DMS 273 treated with DMSO at 0.1 percent for 48 hours (cell line): Measurements from ENCODE around the gene POU5F2.

ENCODE experiments used
- DNase-seq: peaks from one replicate; lab custom pipeline; 2025; lab: John Stamatoyannopoulos, UW

POU5F2 gene, protein sequence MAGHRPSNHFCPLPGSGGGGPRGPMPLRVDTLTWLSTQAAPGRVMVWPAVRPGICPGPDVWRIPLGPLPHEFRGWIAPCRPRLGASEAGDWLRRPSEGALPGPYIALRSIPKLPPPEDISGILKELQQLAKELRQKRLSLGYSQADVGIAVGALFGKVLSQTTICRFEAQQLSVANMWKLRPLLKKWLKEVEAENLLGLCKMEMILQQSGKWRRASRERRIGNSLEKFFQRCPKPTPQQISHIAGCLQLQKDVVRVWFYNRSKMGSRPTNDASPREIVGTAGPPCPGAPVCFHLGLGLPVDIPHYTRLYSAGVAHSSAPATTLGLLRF

DNA sequence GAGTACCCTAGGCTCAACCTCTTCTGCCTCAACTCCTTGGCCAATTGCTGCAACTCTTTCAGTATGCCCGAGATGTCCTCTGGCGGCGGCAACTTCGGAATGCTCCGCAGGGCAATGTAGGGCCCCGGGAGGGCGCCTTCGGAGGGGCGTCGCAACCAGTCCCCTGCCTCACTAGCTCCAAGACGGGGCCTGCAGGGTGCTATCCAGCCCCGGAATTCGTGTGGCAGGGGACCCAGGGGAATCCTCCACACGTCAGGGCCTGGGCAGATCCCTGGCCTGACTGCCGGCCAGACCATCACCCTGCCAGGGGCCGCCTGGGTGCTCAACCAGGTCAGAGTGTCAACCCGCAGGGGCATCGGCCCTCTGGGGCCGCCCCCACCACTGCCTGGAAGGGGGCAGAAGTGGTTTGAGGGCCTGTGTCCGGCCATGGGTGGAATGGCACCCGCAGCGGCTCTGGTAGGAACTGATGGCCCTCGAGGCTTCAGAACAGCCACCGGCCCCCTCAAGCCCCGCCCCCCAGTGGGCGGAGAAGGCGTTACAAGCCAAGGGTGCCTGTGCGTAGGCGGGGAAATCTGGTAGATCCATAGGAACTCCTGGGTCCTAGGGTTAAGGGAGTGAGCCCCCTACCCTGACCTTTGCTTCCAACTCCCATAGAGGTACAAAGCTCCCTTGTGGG is at the start of gene POU5F2:
POU5F2 (minus strand) TSS at position 465 of the 676 bp plus-strand sequence; CDS start at position 428, 37 bp downstream.
- DNase-seq, result no peak

DNA sequence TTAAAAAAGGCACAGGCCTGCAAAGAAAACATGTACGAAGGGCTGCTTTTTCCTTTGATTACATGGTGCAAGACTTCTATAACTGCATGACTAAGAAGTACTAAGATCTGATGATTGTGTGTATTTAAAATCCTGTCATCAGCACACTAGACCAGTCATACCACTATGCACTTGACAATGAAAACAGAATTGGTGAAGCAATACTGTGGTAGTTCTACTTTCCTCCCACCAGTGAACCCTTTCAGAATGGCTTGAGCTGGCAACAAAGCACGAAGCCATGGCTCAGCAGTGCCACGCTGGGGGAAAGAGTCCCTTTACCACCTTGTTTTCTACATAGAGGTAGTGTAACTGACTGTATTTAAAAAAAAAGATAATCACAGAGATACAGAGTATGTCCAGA is 49.0 kb upstream of the POU5F2 start:
- no peak for DNase-seq

DNA sequence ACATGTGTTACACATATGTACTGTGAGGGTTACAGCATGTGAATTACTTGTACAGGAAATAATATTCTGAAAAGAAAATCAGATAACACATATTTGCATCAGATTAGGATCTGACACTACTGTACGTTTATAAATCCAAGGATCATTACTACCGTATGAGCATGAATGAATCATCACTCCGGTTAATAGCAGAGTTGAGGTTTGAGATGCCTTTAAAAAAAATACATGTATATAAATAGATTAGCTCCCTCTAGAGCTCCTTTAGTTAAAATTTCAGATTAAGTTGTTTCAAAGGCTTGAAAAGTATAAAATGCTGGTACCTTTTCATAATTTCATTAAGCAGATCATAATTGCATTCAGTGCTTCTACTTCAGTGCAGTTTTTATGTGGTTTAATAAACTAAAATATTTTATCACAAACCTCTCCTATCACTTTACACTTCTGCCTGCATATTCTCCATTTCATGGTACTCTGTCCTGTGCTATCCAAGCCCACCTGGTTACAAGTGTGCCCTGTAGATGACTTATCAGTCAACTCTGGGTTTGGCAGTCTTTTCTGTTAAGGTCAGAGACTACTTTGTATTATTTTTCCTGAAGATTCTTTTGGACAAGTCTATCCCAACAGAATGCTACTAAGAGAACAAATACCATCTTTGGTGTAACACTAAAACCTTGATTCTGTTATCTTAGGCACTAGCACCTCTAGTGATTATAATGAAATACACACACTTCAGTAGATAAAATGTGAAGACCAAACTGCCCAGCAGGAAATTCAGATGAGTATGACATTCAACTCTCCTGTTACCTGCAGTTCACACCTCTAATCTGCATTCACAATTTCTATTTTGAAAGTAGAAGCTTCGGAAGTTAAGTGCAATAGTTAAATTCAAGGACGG is 48.0 kb upstream of the POU5F2 start:
- no peak for DNase-seq

DNA sequence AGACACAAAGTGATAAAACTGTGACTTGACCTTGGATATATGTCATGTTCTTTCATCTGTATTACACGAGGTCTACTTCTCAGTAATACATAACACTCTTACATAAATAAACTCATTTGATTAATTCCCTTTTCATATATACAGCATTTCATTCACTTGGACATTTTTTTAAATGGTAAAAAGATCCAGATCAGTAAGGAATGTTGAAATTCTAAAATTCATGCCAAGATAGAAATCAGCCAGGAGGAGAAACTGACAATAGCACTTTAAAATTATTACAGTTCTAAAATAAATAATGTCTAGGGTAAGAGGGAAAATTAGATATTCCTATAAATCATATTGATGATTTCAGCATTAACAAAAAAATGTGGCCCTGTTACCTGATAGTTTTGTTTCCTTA is 46.2 kb upstream of the POU5F2 start:
- DNase-seq, result no peak

DNA sequence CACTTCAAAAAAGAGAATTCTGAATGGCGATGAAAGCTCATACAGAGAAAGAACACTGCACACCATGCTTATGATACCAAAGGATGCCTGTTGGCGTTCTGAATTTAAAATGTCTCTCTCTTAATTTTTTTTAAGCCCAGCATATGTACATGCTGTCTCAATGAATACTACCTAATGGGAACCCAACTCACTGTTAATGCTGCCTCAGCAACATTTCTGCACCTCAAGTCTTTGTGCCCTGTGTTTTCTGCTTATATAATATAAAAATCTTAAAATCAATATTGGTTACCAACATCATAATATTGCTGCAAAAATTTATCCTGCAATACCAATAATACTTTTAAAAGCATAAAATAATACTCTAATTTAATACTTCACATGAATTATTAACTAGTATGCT is 44.1 kb upstream of the POU5F2 start:
- no peak for DNase-seq

DNA sequence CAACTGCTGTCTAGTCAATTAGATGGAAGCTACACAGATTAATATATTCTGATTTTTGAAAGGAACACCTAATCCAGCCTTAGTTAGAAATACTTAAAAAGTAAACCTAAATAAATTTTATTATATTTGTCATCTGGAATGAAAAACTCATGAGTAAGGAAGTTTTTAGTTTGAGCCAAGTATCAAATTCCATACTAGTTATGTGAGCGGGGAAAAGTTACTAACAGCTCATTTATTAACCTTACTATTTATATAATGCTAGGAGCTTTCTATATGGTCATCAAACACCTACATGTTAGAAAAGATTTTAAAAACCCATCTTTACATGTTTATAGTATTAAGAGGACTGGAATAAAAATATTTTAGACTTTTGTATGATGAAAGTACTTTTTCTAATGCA is 41.6 kb upstream of the POU5F2 start:
- DNase-seq, result no peak

DNA sequence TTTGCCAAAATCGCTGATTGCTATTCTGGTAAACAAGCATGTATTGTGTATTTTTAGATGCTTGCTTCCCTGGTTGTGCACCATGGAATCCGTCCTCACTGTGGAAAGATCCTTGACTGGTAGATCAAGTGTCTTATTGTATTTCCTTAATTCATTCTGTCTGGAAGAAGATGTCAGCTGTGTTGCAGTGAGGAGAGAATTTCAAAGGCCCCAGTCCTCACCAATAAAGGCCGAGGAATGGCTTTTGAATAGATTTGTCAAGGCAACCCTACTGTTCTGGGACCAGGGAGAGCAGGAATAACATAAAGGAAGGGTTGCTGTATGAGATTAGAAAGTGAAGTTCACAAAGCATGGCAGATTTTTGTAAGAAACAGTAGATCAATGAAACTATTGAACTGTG is 36.2 kb upstream of the POU5F2 start:
- no peak for DNase-seq

DNA sequence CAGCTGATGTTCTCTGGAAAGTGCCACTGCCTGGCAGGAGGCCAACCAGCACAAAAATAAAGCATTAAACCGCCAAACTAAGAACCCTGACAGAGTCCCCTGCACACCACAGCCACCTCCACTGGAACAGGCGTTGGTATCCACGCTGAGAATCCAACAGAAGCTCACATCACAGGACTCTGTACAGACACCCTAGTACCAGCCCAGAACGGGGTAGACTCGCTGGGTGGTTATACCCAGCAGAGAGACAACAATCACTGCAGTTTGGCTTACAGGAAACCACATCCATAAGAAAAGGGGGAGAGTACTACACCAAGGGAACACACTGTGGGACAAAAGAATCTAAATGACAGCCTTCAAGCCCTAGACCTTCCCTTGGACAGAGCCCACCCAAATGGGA is 15.0 kb upstream of the POU5F2 start:
- no peak for DNase-seq

DNA sequence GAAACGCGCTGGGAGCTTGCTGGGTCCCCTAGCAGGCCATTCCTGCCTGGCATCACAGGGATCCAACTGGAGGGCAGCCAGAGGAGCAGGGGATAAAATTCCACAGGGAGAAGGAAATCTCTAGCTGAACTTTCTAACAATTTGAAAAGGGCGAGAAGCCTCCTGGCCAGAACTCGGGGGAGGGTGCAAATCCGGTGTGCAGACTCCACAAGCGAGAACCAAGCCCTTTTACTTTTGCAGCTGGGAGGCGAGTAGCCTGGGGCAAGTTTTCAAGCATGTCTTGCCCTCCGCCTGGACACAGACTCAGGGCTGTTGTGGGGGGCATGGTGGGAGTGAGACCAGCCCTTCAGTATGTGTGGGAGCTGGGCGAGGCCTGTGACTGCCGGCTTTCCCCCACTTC is 14.3 kb upstream of the POU5F2 start:
- no peak for DNase-seq

DNA sequence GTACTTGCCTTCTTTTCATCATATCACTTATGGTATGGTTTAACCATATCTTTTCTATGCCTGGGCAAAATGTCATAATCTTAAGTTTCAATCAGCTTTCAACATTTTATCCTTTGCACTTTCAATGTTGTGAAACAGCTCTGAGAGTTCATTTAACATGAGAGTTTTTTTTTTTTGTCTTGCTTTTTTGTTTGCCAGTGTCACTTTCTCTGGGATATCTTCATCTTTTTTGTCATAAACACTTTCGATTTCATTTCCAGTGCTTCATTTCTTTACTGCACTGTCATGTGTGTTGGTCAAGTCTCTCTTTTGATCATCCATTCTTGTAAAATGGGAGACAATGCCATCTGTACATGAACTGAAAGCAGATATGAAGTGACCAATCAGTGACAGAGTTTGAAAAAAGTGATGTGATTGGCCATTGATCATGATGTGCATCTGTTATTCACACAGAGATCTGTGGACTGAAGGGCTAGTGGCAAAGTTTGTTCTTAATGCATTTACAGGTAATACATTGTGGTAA is 7.5 kb upstream of the POU5F2 start:
- DNase-seq, result no peak

DNA sequence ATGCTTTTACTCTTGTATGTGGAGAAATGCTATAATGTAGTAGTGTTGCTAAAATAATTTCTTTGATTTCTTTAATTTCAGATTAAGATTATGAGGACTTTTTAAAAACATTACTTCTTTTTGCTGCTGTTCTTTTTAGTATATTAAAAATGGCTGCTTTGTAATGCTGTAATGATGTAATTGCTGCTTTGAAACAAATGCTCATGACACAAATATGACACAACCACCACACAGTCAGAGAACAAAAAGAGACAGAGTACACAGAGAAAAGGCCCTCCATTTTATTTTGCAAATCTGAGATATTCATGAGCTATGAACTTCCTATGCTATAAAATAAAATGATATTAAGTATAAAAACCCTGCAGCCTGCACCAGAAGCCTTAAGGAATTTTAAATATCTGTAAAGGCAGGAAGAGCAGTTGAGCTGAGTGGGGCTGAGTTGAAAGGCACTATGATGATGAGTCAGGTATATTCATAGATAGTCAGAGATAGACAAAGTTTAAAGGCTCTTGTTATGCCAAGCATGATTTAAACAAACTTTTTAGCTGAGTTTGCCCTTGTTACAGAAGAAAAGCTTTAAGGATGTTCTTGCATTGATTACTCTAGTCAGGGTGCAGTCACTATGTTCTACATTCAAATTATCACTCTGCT is 5.1 kb upstream of the POU5F2 start:
- no peak for DNase-seq

DNA sequence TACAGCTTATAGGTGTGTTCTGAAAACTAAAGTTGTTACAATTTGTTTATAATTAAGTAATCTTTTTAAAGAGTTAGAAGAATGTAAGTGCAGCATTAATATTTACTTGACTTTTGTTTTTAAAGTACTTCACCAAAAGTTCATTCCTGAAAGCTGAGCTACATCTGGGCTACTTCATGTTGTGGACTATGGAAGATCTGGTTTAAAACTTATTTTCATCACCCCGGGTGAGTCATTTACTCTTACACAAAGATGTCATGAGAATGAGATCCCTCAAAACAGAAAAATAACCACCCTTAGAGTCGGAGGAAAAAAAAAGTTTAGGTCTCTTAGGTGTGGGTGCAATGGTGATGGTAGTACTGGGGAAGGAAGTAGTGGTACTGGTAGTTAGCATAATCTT is 5.1 kb downstream of the POU5F2 start:
- DNase-seq, result no peak

DNA sequence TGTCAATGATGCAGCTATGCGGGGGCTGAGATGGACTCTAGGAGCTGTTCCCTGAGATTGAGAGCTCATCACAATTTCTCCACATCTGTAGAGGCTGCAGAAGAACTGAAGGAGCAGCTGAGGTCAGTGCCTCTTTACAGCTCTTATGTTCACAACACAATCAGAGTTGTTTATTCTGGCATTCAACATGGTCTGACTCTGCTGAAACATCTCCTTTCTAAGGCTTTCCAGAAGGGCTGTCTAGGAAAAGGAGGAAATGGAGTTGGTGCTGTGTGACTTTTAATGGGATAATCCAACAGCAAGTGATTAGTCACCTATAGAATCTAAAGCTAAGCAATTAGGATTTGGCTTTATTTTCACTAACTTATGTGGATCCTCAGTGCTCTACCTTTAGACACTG is 6.0 kb downstream of the POU5F2 start:
- DNase-seq, result no peak

DNA sequence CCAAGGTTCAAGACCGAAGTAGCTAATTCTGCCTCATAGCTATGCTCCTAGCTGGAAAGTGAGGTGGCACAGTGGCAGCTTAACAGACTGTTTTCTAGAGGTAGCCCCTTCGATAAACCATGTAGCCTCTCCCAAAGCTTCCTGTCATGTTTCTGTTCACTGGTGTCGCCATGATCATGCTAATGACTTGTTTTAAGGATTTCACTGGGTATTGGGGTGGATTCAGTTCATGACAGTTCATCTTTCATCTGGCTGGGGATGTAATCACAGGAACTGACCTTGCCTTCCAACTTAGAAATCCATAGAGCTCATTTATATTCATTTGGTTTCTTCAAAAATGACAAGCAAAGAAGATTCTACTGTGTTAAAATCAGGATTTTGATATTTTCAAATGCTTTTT is 9.4 kb downstream of the POU5F2 start:
- DNase-seq, result no peak

DNA sequence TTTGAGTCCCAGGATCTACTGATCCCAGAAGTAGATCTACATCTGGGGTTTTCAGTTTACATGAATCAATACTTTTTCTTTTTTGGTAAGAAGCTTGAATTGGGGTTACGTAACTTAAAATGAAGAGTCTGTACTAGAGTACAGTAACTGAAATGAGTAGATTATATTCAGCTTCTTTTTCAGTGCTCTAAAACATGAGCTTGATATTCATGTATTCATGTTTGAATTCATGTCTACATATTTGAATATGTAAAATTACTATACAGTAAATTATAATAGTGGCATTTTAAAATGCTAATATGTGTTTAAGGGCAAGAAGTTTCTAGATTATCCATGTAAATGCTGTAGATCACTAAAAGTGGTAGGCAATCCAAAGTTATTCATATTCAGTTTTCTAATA is 14.8 kb downstream of the POU5F2 start:
- DNase-seq, result no peak

DNA sequence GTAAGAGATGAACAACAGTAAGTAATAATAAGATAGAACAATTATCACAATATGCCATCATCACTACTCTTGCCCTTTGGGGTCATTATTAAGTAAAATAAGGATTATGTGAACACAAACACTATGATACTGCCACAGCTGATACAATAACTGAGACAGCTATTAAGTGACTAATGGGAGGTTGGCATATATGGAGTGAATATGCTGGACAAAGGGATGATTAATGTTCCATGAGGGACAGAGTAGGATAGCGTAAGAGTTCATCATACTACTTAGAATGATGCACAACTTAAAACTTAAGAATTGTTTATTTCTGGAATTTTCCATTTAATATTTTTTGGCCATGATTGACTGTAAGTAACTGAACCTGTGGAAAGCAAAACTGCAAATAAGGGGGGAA is 16.6 kb downstream of the POU5F2 start:
- DNase-seq, result no peak

DNA sequence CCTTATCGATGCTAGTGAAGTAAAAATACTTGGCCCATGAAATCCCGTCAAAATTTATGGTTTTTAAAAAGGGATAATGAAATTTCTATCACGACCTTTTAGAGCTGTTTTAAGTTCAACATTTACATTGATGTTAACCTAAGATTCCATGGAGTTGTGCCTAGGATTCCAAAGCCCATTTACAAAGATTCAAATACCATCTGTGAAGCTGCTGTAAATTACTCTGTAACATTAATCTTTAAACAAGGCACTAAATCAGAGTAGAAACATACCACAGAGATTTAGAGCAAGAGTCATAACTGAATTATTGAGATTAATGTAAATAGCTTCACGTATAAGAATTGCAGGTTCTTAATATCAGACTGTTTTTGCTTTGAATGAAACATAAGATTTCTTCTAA is 17.7 kb downstream of the POU5F2 start:
- no peak for DNase-seq

DNA sequence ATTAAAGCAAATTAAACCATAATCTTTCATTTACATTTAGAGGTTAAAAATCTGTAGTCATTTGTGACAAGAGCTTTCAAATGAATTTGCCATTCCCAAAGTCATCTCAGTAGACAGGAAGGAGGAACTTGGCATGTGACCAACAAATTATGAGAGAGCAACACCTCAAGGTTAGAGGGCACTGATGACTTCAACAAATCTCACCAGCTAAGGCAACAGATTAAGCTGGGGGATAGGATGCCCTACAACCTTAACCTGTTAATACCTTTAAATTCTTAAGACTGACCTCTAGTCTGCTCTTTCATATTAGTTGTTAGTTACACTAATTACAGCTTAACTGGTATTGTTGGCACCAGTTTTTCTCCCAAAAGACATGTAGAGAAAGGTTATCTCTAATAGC is 18.4 kb downstream of the POU5F2 start:
- DNase-seq, result no peak

DNA sequence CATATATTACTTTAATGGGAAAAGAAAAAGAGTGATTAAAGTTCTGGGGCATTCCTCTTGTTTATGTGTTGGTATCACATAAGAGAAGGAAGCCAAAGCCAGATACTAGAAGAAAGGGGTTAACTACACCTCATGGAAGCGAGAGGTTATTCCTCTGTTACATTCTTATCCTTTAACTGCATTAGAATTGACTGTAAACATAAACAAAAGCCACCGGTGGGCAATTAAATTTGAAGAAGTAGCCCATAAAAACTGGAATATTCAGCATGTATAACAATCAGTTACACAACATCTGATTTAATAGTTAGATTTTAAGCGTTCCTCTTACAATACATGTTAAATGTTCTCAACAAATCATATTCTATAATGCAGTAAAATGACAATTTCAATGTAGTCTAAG is 18.8 kb downstream of the POU5F2 start:
- no peak for DNase-seq

DNA sequence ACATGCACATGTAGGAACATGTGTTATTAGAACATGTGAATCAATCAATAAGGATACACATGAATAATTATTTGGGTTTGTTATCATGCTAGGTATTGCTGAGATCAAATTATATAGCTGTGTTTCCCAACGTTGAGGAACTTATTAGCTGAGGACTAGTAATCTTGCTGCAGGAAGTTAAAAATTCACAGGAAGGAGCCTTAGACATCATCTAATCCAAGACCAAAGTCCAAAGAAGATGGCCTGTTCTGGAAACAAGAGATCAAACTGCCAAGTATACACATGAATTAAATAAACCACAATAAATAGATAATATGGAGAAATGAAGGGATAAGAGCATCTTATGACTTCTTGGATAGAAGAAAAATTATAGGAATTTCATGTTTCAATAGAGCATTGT is 19.9 kb downstream of the POU5F2 start:
- no peak for DNase-seq

DNA sequence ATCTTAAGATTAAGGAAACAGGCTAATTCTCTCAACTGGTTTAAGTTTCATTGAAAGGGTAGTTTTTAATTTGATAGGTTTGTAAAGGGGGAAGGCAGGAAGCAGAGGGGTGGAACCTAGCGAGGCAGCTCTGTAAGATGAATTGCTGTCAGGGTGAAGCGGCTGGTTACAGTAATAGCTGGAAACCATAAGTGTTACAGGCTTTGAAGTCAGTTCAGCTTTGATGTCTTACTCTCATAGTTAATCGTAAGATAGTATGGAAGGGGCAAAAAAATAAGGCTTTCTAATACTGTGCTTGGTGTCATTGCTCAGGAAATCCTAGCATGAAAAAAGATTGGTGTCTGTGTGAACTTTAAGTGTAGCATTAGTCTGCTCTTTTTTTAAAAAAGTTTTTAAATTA is 20.3 kb downstream of the POU5F2 start:
- DNase-seq, result no peak

DNA sequence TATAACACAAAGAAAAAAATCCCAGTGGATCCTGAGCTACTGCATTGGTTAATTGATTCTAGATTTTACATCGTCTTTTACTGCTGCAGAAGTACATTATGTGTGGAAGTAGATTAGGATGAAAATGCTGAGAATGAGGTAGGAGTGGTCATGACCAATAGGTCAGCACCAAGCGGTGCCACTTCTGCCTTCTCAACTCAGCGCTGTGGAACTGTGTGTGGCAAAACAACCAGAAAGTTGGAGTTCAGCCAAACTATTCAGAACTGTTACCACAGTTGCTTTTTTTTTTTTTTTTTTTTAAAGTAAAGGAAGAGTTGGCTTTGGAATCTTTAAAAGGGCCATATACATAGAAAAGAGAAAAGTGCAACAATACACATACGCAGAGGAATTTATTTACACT is 24.2 kb downstream of the POU5F2 start:
- no peak for DNase-seq
